HepG2 (cell line): ENCODE measurements around the gene GABRB1. TPM values are rescaled to one million over a fixed set of nuclear protein-coding genes. Genes with fewer than 3 reads are reported as not detected.

ENCODE experiments used
- ATRX ChIP-seq: sonication (generic); formaldehyde crosslinking; IDR thresholded peaks from 2 replicates; pipeline ENCODE4 v1.4.0; 2020; ENCODE audit warnings: missing genetic modification reagents, borderline replicate concordance
- CCAR2 ChIP-seq: fragments of 200-400 bp; formaldehyde crosslinking; optimal IDR thresholded peaks from 2 replicates; pipeline ENCODE3; 2018; ENCODE audit warnings: low read depth, mild to moderate bottlenecking, low read length, moderate library complexity
- KLF13 ChIP-seq: sonication (generic); formaldehyde crosslinking; IDR thresholded peaks from 2 replicates; pipeline ENCODE4 v1.4.0; 2020; ENCODE audit warnings: mild to moderate bottlenecking, missing genetic modification reagents
- PBX3 ChIP-seq: sonication (generic); formaldehyde crosslinking; IDR thresholded peaks from 2 replicates; pipeline ENCODE4 v1.8.1; 2023; ENCODE audit warnings: missing genetic modification reagents, inconsistent platforms, borderline replicate concordance
- REL ChIP-seq: sonication (generic); formaldehyde crosslinking; conservative IDR thresholded peaks from 2 replicates; pipeline ENCODE4 v1.8.0; 2022; ENCODE audit warnings: mild to moderate bottlenecking, missing genetic modification reagents, moderate library complexity
- SP140L ChIP-seq: sonication (generic); formaldehyde crosslinking; IDR thresholded peaks from 2 replicates; pipeline ENCODE4 v1.4.0; 2020; ENCODE audit warnings: missing genetic modification reagents, borderline replicate concordance
- THAP9 ChIP-seq: sonication (generic); formaldehyde crosslinking; IDR thresholded peaks from 2 replicates; pipeline ENCODE4; 2020; ENCODE audit warnings: missing genetic modification reagents, mild to moderate bottlenecking, borderline replicate concordance
- ZNF383 ChIP-seq: sonication (generic); formaldehyde crosslinking; IDR thresholded peaks from 2 replicates; pipeline ENCODE4 v1.4.0; 2020; ENCODE audit warnings: missing genetic modification reagents, mild to moderate bottlenecking, borderline replicate concordance
- ZNF589 ChIP-seq: sonication (generic); formaldehyde crosslinking; conservative IDR thresholded peaks from 2 replicates; pipeline ENCODE4 v1.8.0; 2022; ENCODE audit warnings: mild to moderate bottlenecking, moderate library complexity, missing genetic modification reagents
- ZNF646 ChIP-seq: sonication (generic); formaldehyde crosslinking; IDR thresholded peaks from 2 replicates; pipeline ENCODE4 v1.9.0; 2021; ENCODE audit warnings: mild to moderate bottlenecking, missing genetic modification reagents
- ZNF770 ChIP-seq: sonication (generic); formaldehyde crosslinking; IDR thresholded peaks from 2 replicates; pipeline ENCODE4 v1.5.0; 2020; ENCODE audit warnings: mild to moderate bottlenecking, missing genetic modification reagents
- ZNF792 ChIP-seq: IDR thresholded peaks from 2 replicates; pipeline ENCODE4 v1.6.1; 2016
- polyA plus RNA-seq, 8 experiments: library from polyadenylated mRNA; depleted of rRNA in 3 of 8; stranded (reverse) in 7 of 8; unstranded in 1 of 8; fragments of >200 nt; fragmentation: Illumina TruSeq in 4 of 8; extraction: Trizol in 4 of 8; gene quantifications; 2 replicates each; pipeline versions ENCODE4 v1.2.1 to v1.2.3, GENCODE V29; 2011 to 2016; ENCODE audit warnings: low read depth in 4 of 8, missing spikeins in 1 of 8, mixed read lengths in 1 of 8; ENCODE audit not compliant: insufficient read depth in 1 of 8
- total RNA-seq, 5 experiments: library from RNA; depleted of rRNA; stranded (reverse); fragments of >200 nt; fragmentation: Illumina TruSeq; extraction: Trizol; gene quantifications; 2 replicates each; pipeline ENCODE4 v1.2.3, GENCODE V29; 2016; ENCODE audit warnings: low read depth in 1 of 5

Gene GABRB1
- total and polyA plus RNA-seq, 2 of the 13 experiments (the other 11 are each of a cell fraction or from before 2014, with no cell fraction given): not detected

- no peak for TF ChIP-seq ATRX (CRISPR knock-in tag)
- TF ChIP-seq ZNF646: no peak
- TF ChIP-seq CCAR2: no peak
- no peak for TF ChIP-seq KLF13 (CRISPR knock-in tag)
- no peak for TF ChIP-seq ZNF383 (CRISPR knock-in tag)
- no peak for TF ChIP-seq SP140L (CRISPR knock-in tag)
- no peak for TF ChIP-seq PBX3 (CRISPR knock-in tag)
- no peak for TF ChIP-seq ZNF792
- TF ChIP-seq REL (CRISPR knock-in tag): no peak
- no peak; the same call in 1 of the 2 replicates for TF ChIP-seq THAP9 (CRISPR knock-in tag)
- TF ChIP-seq ZNF770 (CRISPR knock-in tag): no peak
- no peak for TF ChIP-seq ZNF589 (CRISPR knock-in tag)
These were observed 432.0 kb downstream of the GABRB1 start, which contains the start of gene COMMD8 (continued) for GRCh38 chr4:47463235-47463956.
